MM.1S (cell line): ENCODE measurements around the gene RASL11B.

ENCODE experiments used
- DNase-seq: peaks from one replicate; pipeline ENCODE4 v3.0.0-alpha.2; 2015
- H2AFZ ChIP-seq: fragments of 300-600 bp; sonication (generic); 2 replicates; pipeline ENCODE4 v1.6.0; 2016; ENCODE audit warnings: antibody characterized with exemption, low read length
- H3F3A ChIP-seq: fragments of 300-600 bp; sonication (generic); 2 replicates; pipeline ENCODE4 v1.6.1; 2016; ENCODE audit warnings: mild to moderate bottlenecking, antibody characterized with exemption, low read length, moderate library complexity, mixed read lengths; ENCODE audit not compliant: insufficient read depth
- H3K27ac ChIP-seq: fragments of 300-600 bp; sonication (generic); 2 replicates; pipeline ENCODE4 v1.5.1; 2016; ENCODE audit warnings: mild to moderate bottlenecking, low read length
- H3K27me3 ChIP-seq: fragments of 300-600 bp; sonication (generic); replicated peaks from 2 replicates; pipeline ENCODE4 v1.6.0; 2016; ENCODE audit warnings: low read length; ENCODE audit not compliant: insufficient read depth
- H3K36me3 ChIP-seq: fragments of 300-600 bp; sonication (generic); replicated peaks from 2 replicates; pipeline ENCODE4 v1.6.1; 2016; ENCODE audit warnings: mild to moderate bottlenecking, low read length, mixed read lengths; ENCODE audit not compliant: insufficient read depth
- H3K4me1 ChIP-seq: fragments of 300-600 bp; sonication (generic); 2 replicates; pipeline ENCODE4 v1.6.1; 2016; ENCODE audit warnings: low read length, mixed read lengths
- H3K4me2 ChIP-seq: fragments of 300-600 bp; sonication (generic); 2 replicates; pipeline ENCODE4 v1.6.0; 2016; ENCODE audit warnings: low read depth, low read length
- H3K4me3 ChIP-seq: fragments of 300-600 bp; sonication (generic); 2 replicates; pipeline ENCODE4 v1.5.1; 2016; ENCODE audit warnings: low read length, mixed read lengths
- H3K79me2 ChIP-seq: fragments of 300-600 bp; sonication (generic); 2 replicates; pipeline ENCODE4 v1.6.1; 2016; ENCODE audit warnings: mixed run types, low read length, mixed read lengths
- H3K9ac ChIP-seq: fragments of 300-600 bp; sonication (generic); 2 replicates; pipeline ENCODE4 v1.6.1; 2016; ENCODE audit warnings: low read length, mixed read lengths
- H3K9me2 ChIP-seq: fragments of 300-600 bp; sonication (generic); replicated peaks from 2 replicates; pipeline ENCODE4 v1.6.1; 2016; ENCODE audit warnings: mild to moderate bottlenecking, low read length, mixed read lengths; ENCODE audit not compliant: insufficient read depth
- H3K9me3 ChIP-seq: fragments of 300-600 bp; sonication (generic); replicated peaks from 2 replicates; pipeline ENCODE4 v1.6.1; 2016; ENCODE audit warnings: mild to moderate bottlenecking, low read length, mixed read lengths; ENCODE audit not compliant: insufficient read depth
- H4K20me1 ChIP-seq: fragments of 300-600 bp; sonication (generic); 2 replicates; pipeline ENCODE4 v1.6.1; 2016; ENCODE audit warnings: mild to moderate bottlenecking, low read length, moderate library complexity, mixed read lengths; ENCODE audit not compliant: insufficient read depth
- CTCF ChIP-seq: fragments of 300-600 bp; sonication (generic); IDR thresholded peaks from 2 replicates; pipeline ENCODE4 v1.5.1; 2016; ENCODE audit warnings: antibody characterized with exemption, low read length, mixed read lengths
- EZH2 ChIP-seq: fragments of 300-600 bp; sonication (generic); optimal IDR thresholded peaks from 2 replicates; pipeline ENCODE3; 2017; ENCODE audit warnings: low read depth, mild to moderate bottlenecking, antibody characterized with exemption, low read length, mixed read lengths
- EZH2phosphoT487 ChIP-seq: fragments of 300-600 bp; sonication (generic); IDR thresholded peaks from 2 replicates; pipeline ENCODE4 v1.6.1; 2018; ENCODE audit warnings: antibody characterized with exemption, low read length

RASL11B gene

GRCh38 chr4:52870225-52870624, 8.1 kb downstream of the RASL11B start:
- H3K27me3 ChIP-seq = no peaks in the 10 kb centered on the region
- no peaks in the 10 kb centered on the region for H3K79me2 ChIP-seq
- H3K9ac ChIP-seq = no peak overlapping the region
- H3K27ac ChIP-seq = no peak overlapping the region
- no peak overlapping the region for H2AFZ ChIP-seq
- TF ChIP-seq EZH2phosphoT487 = no peak
- no peak for TF ChIP-seq EZH2
- TF ChIP-seq CTCF = no peak
- no peaks in the 10 kb centered on the region for H3K36me3 ChIP-seq
- H4K20me1 ChIP-seq = no peaks in the 10 kb centered on the region
- no peaks in the 10 kb centered on the region for H3K9me3 ChIP-seq
- no peaks in the 10 kb centered on the region for H3K4me1 ChIP-seq
- H3K4me2 ChIP-seq = no peak overlapping the region
- no peak for DNase-seq
- H3K4me3 ChIP-seq = no peak overlapping the region
- H3F3A ChIP-seq = no peaks in the 10 kb centered on the region
- H3K9me2 ChIP-seq = no peaks in the 10 kb centered on the region

- no peaks in the 10 kb centered on the region for H3K27me3 ChIP-seq
- H3F3A ChIP-seq = no peaks in the 10 kb centered on the region
- no peak for TF ChIP-seq EZH2phosphoT487
- TF ChIP-seq CTCF = no peak
- no peak for TF ChIP-seq EZH2
- H3K36me3 ChIP-seq = no peaks in the 10 kb centered on the region
- H3K4me3 ChIP-seq = no peak overlapping the region
- no peaks in the 10 kb centered on the region for H3K9me3 ChIP-seq
- no peak overlapping the region for H2AFZ ChIP-seq
- no peaks in the 10 kb centered on the region for H4K20me1 ChIP-seq
- DNase-seq = no peak
- no peak overlapping the region for H3K9ac ChIP-seq
- H3K4me1 ChIP-seq = no peaks in the 10 kb centered on the region
- no peak overlapping the region for H3K4me2 ChIP-seq
- no peaks in the 10 kb centered on the region for H3K9me2 ChIP-seq
- no peaks in the 10 kb centered on the region for H3K79me2 ChIP-seq
- H3K27ac ChIP-seq = no peak overlapping the region
These were observed 11.1 kb downstream of the RASL11B start for GRCh38 chr4:52873191-52873590.

- no peaks in the 10 kb centered on the region for H3K9me3 ChIP-seq
- H3F3A ChIP-seq = no peaks in the 10 kb centered on the region
- H3K79me2 ChIP-seq = no peaks in the 10 kb centered on the region
- no peaks in the 10 kb centered on the region for H3K27me3 ChIP-seq
- H3K9ac ChIP-seq = no peak overlapping the region
- H3K4me2 ChIP-seq = no peak overlapping the region
- no peak overlapping the region for H2AFZ ChIP-seq
- H4K20me1 ChIP-seq = no peaks in the 10 kb centered on the region
- no peaks in the 10 kb centered on the region for H3K36me3 ChIP-seq
- H3K4me3 ChIP-seq = no peak overlapping the region
- H3K9me2 ChIP-seq = no peaks in the 10 kb centered on the region
- no peak for DNase-seq
- H3K4me1 ChIP-seq = no peaks in the 10 kb centered on the region
- H3K27ac ChIP-seq = no peak overlapping the region
- TF ChIP-seq EZH2 = no peak
- TF ChIP-seq CTCF = no peak
- no peak for TF ChIP-seq EZH2phosphoT487
These were observed 11.8 kb downstream of the RASL11B start for GRCh38 chr4:52873861-52874343.

- H3K4me1 ChIP-seq = no peaks in the 10 kb centered on the region
- H3K27ac ChIP-seq = no peak overlapping the region
- no peaks in the 10 kb centered on the region for H3K79me2 ChIP-seq
- no peaks in the 10 kb centered on the region for H3K36me3 ChIP-seq
- TF ChIP-seq EZH2phosphoT487 (no peak), CTCF (no peak), EZH2 (no peak)
- no peak overlapping the region for H3K4me2 ChIP-seq
- no peaks in the 10 kb centered on the region for H3K9me2 ChIP-seq
- no peaks in the 10 kb centered on the region for H3K9me3 ChIP-seq
- no peak overlapping the region for H3K9ac ChIP-seq
- no peak for DNase-seq
- no peaks in the 10 kb centered on the region for H3K27me3 ChIP-seq
- no peak overlapping the region for H3K4me3 ChIP-seq
- no peaks in the 10 kb centered on the region for H4K20me1 ChIP-seq
- no peaks in the 10 kb centered on the region for H3F3A ChIP-seq
- H2AFZ ChIP-seq = no peak overlapping the region
These were observed 12.8 kb downstream of the RASL11B start for GRCh38 chr4:52874948-52875347.
